Stimulated activated CD4-positive, alpha-beta T cell treated with anti-CD3 and anti-CD28 coated beads, TNF-alpha, amount 100 ng/mL, for 1 hour (primary cell): ENCODE data around the gene PRM3.

Experiments
- DNase-seq, 3 donors: peaks; one replicate each; pipeline ENCODE4 v3.0.0-alpha.2; 2020; ENCODE audit warnings: low read depth in 3 of 3, low spot score in 1 of 3

PRM3 gene

GRCh38 chr16:11248133-11248532 lies 25.3 kb downstream of the PRM3 start:
- no peak for DNase-seq

DNA sequence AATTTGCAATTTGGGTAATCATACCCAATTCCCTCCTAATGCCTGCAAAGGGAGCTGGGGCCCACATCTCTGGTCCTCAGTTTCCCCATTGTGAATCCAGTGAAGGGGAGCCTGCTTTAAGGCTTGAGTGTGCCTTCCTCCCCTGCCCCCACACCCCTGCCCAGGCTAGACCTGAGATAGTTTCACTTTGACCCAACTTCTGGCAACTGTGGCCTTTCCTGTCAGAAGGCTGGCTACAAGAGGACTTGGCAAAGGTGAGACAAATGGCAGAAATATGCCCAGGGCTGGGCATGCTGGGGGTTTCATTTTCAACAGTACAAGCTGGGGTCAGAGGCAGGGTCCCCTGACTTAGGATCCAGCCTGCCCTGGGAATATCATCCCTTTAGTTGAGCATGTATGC lies 27.4 kb downstream of the PRM3 start:
- DNase-seq, result no peak

DNA sequence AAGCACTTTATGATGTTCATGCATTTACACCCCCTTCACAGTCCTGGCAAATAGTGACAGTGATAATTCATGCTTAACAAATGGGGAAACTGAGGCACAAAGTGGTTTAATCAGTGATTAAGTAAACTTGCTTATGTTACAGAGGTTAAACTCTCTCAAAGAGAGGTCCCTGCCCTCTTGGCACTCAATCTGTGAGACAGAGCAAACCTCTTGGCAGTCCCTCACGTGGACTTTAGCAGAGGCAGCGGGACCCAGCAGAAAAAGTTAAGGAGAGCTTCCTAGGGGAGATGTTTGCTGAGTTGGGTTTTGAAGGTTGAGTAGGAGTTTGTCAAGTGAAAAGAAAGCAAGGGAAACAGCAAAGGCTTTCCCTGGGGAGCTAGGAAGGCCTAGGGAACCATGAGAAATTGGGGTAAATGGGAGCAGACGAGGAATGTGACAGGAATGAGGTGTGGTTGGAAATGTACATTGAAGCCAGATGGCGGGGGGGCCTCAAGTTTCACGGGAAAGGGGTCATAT lies 28.1 kb downstream of the PRM3 start:
- no peak for DNase-seq

DNA sequence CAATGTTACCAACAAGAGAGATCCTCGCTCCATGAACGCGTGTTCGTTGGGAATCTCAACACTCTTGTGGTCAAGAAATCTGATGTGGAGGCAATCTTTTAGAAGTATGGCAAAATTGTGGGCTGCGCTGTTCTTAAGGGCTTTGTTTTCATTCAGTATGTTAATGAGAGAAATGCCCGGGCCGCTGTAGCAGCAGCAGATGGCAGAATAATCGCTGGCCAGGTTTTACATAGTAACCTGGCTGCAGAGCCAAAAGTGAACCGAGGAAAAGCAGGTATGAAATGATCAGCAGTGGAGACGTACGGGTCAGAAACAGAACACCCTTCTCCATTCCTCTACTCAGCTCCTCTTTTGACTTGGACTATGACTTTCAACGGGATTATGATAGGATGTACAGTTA lies 30.8 kb downstream of the PRM3 start:
- DNase-seq, result no peak

DNA sequence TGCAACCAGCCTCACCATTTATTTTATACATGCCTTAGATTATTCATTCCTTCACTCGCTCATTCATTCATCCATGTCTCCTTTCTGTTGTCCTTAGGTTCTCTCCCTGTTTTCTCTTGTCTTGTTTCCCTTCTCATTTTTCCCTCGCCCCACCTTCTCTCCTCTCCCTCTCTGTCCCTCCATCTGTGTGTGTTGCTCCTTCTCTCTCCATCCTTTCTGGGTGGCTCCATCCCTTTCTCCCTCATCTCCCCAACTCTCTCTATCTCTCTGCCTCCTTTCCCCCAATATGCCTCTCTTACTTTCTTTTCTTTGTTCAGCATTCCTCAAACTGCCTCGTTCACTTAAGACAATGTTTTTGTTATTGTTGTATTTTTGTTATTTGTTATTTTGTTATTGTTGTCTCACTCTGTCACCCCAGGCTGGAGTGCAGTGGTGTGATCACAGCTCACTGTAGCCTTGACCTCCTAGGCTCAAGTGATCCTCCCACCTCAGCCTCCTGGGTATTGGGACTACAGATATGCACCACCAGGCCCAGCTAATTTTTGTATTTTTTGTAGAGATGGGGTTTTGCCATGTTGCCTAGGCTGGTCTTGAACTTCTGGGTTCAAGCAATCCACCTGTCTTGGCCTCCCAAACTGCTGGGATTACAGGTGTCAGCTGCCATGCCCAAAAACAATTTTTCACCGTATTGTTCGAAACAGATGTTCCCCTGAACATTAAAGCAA lies 31.8 kb downstream of the PRM3 start:
- no peak for DNase-seq

GRCh38 chr16:11240636-11241473 lies 32.6 kb downstream of the PRM3 start:
- DNase-seq, result no peak

- DNase-seq, result no peak
Measured at GRCh38 chr16:11239644-11240632, 33.5 kb downstream of the PRM3 start.

DNA sequence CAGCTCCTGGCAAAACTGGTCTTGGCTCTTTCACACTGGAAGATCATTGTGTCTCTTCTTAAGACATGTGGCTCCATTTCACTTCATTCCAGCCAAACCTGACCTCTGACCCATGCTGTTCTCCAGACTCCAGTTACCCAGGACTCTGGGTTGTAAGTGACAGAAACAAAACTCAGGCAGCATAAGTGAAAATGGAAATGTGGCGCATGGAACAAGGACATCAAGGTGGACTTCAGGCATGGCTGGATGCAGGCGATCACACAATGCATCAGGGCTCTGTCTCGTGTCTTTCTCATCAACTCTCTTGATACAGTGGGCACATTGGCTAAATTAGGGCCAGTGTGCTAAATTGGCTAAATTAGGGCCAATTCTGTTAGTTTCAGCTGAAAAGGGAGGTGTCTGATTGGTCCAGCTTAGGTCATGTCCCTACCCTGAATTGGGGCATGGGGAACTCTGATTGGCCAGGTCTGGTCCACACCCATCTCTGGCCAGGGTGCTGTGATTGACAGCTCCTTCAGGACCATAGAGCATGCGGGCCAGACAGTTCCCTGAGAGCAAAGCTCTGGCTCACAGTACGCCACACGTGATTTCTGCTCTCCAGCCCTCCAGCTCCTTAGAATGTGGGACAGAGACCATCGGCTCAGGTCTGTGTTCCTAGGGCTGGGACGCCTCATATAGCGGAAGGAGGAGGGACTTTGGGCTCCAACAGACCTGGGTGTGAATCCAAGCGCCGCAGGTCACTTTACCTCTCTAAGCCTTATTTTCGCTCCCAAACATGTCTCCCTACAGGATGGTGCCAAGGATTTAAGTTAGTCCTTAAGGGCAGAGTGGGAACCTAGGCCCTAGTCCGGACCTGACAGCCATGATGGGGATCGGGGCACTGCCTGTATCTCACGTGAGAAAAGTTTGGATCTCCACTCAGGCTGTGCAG lies 34.9 kb downstream of the PRM3 start:
- DNase-seq, result no peak

GRCh38 chr16:11236461-11237254 lies 36.8 kb downstream of the PRM3 start:
- DNase-seq, result no peak

DNA sequence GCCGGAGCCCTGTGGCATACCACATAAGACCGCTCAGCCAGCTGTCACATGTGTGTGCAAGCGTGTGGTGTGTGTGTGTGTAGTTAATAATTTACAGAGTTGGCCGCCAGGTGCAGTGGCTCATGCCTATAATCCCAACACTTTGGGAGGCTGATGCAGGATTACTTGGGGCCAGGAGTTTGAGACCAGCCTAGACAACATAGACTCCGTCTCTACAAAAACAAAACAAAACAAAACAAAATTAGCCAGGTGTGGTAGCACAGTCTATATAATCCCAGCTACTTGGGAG lies 37.8 kb downstream of the PRM3 start:
- no peak for DNase-seq

DNA sequence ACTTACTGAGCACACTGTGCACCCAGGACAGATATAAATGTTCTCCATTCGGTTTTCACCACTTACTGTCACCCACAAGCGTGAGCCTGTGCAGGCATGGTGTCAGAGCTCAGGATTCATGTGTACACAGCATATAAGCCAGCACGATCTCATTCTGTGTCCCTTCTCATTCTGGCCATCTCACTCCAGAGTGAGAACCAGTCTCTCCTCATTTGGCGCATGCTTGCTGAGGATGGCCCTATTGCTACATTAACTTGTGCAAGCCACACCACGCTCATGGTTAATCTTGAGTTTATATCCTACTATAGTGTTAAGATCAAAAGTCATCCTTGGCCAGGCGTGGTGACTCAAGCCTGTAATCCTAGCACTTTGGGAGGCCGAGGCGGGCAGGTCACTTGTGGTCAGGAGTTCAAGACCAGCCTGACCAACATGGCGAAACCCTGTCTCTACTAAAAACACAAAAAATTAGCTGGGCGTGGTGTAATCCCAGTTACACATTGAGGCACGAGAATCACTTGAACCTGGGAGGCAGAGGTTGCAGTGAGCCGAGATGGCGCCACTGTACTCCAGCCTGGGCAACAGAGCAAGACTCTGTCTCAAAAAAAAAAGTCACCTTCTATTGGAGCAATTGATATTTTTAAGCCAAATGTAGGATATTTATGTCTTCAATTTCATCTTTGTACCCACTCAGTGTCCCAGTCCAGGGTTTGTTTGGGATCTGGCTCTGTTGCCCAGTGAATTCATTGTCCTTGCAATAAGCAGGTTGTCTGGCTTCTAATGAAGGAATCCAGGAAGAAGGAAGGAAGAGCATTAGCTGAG lies 38.3 kb downstream of the PRM3 start:
- DNase-seq, result no peak

- DNase-seq, result peak in 1 of 3 donors; percentile 56
Measured at GRCh38 chr16:11233727-11234376, 39.6 kb downstream of the PRM3 start.

GRCh38 chr16:11232852-11233726 lies 40.3 kb downstream of the PRM3 start:
- DNase-seq, result peak; percentile 51 to 70 (median 54)

DNA sequence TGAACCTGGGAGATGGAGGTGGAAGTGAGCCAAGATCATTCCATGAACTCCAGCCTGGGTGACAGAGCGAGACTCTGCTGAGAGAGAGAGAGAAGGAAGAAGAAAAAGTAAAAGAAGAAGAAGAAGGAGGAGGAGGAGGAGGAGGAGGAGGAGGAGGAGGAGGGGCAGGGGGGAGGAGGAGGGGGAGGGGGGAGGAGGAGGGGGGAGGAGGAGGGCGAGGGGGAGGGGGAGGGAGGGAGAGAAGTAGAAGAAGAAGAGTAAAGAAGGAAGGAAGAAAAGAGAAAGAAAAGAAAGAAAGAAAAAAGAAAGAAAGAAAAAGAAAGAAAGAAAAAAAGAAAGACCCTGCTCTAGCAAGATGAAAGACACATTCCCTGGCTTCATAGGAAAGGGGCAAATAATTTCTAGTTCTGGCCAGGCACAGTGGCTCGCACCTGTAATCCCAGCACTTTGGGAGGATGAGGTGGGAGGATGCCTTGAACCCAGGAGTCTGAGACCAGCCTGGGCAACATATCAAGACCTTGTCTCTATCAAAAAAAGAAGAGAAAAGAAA lies 41.1 kb downstream of the PRM3 start:
- no peak for DNase-seq

GRCh38 chr16:11231367-11231970 lies 42.0 kb downstream of the PRM3 start:
- no peak for DNase-seq

- no peak for DNase-seq
Measured at GRCh38 chr16:11229906-11230305, 43.5 kb downstream of the PRM3 start.
